NCI-H1048 (cell line): Measurements from ENCODE around the gene KMT5C.

ENCODE experiments used
- DNase-seq: peaks from one replicate; lab custom pipeline; 2025; lab: John Stamatoyannopoulos, UW

KMT5C gene

DNA sequence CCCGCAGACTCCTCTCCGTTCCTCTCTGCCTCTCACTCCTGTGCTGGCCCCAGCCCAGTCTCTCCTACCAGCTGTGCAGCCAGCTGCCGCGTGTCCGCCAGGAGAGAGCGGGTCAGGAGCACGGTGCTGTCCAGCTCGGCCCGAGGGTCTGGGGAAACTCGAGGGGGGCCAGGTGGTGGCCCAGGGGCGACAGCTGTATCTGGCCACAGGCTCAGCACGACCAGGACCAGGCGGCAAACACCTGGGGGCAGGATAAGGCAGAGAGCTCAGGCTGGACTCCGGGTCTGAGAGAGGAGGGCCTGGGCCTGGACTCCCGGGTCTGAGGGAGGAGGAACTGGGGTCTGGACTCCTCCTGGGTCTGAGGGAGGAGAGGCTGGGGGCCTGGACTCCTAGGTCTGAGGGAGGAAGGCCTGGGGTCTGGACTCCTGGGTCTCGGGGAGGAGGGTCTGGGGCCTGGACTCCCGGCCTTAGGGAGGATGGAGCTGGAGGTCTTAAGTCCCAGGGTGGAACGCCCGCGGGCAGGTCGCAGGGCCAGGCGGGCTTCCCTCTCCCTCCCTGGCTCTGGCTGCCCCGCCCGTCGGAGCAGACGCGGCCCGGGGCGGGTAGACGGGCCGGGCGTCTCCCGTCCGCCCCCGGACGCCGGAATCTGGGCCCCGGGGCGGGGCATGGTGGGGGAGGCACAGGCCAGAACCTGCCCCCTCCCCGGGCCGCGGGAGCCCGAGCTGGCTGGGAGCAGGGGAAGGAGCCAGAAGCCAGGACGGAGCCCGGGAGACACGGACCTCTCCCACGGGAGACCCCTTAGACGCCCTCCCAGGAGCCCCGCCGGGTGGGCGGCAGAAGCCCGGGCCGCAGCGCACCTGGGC lies 29.3 kb downstream of the KMT5C start:
- DNase-seq, result no peak

DNA sequence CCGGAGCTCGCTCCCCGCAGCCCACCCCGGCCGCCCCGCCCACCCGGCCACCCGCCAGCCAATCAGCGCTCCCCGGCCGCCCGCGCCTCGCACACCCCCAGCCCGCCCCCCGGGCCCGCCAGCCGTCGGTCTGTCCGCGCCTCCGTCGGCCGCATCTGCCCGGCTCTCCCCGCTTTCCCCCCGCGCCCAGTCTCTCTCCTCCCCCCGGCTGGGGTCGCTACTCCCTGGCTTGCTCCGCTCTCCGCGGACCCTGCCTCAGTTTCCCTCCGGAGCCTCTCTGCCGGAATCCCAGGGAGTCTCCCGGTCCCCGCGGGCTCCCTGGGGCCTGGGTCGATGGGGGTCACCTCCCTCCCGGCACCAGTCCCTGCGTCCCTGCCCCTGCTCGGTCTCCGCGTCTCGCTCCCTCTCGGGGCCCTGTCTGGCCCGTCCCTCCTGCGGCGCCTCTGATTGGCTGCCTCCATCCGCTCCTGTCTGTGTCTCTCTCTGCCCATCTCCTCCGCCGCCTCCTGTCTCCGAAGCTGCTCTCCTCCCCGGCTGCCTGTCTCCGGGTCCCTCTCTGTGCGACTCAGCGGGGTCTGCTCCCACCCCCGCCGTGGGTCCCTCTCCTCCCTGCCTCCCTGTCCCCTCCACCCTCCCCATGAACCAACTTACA lies 30.1 kb downstream of the KMT5C start:
- DNase-seq, result no peak

DNA sequence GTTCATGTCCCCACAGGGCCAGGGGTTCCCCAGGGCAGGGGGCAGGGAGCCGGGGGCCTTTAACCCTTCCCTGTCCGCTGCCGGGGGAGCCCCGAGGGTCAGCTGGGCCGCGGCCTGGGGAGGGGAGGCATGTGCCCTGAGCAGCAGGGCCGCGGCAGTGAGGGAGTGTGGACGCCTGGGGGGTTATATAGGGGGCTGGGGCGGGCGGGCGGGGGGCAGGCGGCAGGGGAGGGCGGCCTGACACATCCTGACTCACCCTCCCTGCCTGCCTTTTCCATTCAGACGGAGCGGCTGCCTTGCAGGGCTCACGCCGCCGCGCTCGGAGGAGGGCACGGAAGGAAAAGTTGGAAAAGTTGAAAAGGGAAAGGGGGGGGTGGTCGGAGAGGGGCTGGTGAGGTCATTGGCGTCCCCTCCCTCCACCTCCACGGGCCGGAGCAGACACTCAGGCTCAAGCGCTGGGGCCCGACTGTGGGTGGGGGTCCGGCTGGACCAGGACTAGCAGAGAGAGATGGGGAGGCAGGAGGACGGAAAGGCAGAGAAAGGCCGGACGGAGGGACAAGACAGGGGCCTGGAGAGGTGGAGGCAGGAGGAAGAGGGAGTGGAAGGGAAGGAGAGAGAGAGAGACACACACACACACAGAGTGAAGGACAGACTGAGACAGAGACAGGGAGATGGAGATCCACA lies 30.8 kb downstream of the KMT5C start, which contains the start of gene IL11:
Gene IL11 (minus strand): TSS at position 159 of the 684 bp plus-strand sequence. CDS start 153 bp downstream, at position 6.
- DNase-seq, result no peak

DNA sequence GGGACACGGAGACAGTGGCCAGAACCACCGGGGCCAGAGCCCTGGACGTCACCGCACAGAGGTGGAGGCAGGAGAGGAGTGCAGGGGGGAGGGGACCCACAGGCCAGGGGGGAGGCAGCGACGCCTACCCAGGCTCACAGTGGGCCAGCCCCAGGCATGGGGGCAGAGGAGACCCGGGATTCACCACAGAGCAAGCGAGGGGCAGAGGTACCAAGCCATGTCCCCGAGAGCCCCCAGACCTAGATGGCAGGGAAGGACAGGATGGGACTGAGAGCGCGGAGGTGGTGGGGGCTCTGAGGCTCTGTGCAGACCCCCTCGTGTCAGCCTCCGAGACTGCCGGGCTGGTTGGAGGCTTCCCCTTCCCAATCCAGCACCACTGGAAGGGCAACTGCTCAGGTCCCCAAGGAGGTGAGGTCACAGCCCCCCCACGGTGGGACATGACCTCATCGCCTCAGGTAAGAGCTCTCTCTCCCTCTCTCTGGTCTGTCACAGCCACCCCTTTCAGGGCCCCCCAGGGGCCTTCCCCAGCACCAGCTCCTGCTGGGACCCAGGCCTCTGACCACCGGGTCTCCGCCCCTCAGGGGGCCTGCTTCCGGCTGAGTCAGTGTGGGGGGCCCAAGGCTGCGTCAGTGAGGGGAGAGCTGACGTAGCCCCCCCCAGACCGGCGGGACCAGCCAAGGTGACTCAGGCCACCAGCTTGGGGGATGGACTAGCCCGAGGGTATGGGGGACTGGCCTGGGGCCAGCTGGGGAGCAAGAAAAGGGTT lies 32.8 kb downstream of the KMT5C start:
- DNase-seq, result no peak

DNA sequence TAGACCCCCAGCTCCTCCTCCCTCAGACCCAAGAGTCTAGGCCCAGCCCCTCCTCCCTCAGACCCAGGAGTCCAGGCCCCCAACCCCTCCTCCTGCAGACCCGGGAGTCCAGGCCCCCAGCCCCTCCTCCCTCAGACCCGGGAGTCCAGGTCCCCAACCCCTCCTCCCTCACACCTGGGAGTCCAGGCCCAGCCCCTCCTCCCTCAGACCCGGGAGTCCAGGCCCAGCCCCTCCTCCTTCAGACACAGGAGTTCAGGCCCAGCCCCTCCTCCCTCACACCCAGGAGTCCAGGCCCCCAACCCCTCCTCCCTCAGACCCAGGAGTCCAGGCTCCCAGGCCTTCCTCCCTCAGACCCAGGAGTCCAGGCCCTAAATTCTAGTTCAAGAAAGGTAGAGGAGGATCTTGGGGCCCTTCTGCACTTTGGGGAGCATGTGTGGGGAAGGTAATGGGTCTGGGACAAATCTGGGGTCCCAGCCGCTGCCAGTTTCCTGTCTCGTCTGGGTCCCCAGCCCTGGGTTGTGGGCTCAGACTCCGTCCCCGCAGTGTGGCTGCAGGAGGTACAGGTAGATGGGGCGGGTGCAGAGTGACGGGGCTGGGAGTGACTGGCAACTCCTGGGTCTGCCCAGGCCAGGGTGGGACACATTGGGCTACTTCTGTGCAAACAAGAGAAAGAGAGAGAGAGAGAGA lies 33.8 kb downstream of the KMT5C start:
- DNase-seq, result no peak

DNA sequence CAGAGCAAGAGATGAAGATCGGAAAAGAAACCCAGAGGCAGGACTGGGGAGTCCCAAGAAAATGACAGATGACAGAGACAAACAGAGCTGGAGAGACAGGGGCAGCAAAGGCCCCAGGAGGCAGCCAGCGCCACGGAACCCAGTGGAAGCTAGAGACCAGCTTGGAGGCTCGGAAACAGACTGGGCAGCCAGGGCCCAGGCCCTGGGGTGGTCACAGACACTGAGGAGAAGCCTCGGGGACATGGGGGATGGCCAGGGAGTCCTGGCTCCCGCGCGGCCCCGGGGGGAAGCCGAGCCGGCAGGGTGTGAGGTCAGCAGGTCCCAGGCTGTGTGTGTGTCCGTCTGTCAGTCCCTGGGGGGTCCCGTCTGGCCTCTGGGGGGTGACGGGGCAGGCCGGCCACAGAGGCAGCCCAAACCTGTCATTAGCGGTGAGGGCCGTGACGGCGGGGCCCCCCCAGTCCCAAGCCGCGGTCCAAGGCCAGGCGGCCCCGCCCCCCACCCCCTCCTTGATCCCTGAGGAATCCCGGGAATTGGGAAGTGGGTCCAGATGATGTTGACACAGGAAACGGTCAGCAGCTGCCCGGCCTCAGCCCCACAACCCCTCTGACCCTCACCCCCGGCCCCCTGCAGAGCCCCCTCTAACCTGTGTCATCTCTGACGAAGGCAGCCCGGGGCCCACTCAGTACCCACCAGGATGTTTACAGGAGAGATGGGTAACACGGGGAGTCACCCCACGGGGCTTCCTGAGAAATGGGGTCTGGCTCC lies 34.5 kb downstream of the KMT5C start:
- no peak for DNase-seq

DNA sequence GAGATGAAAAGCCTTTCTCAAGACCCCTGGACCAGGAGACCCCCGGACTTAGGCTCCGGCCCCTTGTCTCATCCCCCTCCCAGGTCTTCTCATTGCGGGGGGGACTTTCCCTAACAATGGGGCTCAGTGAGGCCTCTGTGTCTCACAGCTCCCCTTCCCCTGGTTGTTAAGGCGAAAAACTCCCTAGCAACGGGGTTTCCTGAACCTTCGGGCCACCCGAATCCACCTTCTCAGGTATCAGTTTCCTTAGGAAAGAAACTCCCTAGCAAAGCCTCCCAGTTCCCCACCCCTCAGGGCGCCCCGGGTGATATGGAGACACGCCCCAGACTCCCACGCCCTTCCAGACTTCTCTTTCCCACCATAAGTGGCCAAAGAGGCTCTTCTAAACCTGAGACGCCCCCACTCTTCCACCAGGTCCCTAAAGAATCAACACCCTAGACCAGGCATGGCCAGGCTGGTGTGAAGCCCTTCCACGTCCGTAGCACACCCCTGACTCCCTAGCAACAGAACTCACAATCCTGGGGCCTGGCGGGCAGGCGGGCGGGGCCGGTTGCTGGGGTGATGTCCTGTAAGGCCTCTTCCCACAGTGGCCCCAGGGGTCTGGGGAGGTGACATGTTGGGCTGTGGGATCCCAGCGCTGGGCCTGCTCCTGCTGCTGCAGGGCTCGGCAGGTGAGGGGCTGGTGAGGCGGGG lies 36.7 kb downstream of the KMT5C start, which contains the start of gene TMEM190:
Gene TMEM190 (plus strand): TSS at position 586 of the 693 bp plus-strand sequence. CDS start 28 bp downstream, at position 614.
- no peak for DNase-seq

DNA sequence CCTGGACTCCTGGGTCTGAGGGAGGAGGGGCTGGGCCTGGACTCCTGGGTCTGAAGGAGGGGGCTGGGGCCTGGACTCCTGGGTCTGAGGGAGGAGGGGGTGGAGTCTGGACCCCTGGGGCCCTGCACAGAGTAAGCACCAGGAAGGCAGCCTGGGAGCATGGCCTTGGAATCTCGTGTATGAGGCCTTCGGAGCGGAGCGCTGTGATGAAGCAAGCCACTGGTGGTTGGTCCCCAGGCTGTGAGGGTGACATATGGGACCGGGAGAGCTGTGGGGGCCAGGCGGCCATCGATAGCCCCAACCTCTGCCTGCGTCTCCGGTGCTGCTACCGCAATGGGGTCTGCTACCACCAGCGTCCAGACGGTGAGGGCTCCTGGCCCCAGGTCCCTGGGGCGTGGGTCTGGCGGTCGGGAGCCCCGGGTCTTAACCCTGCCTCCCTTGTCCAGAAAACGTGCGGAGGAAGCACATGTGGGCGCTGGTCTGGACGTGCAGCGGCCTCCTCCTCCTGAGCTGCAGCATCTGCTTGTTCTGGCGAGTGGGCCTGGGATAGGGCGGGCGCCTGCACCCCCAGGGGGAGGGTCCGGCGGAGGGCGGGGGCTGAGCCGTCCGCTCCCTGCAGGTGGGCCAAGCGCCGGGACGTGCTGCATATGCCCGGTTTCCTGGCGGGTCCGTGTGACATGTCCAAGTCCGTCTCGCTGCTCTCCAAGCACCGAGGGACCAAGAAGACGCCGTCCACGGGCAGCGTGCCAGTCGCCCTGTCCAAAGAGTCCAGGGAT lies 37.9 kb downstream of the KMT5C start:
- no peak for DNase-seq

DNA sequence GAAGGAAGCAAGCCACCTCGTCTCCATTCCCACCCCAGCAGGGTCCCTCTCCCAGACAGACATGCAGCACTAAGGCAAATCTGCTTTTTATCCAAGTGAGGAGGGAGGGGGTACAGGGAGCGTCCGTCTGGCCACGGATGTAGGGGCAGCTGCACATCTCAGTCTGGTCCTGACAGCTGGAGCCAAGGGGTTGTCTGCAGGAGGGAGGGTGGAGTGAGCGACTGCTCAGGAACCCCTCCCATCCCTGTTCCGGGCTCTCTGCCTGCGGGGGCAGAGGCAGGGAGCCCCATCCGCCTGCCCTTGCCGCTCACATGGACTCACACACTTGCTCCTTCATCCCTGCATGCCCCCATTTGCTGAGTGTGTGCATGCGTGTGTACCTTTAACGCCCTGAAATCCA lies 39.5 kb downstream of the KMT5C start:
- no peak for DNase-seq

DNA sequence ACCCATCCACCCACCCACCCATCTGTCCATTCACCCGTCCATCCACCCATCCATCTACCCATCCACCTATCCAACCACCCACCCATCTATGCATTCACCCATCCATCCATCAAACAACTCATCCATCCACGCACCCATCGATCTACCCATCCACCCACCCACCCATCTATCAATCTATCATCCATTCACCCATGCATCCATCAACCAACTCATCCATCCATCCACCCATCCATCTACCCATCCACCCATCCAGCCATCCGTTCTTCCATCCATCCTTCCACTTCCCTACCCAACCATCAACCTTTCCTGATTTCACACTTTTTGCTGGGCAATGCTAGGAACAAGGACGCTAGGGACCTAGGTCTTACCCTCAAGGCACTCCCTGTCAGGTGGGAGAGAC lies 42.3 kb downstream of the KMT5C start:
- DNase-seq, result no peak

DNA sequence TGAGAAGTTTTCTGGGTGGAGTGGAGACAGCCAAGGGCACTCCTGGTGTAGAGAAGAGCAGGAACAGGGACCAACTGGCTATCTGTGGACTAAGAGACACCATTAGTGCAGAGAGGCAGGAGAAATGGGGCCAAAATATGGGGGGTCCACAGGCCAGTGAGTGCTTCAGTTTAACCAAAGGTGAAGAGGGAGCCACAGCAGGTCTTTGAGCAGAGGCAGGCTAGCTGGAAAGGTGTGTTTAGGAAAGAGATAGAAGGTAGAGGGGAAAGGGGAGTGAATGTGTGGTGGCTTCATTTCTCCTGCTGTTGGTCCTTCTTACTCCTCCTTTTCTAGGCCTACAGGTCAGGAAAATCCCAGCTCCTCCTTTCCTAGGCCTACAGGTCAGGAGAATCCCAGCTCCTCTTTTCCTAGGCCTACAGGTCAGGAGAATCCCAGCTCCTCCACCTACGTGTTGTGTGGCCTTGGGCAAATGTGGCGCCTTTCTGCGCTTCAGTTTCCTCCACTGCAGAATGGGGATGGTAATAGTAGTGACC lies 42.9 kb downstream of the KMT5C start:
- no peak for DNase-seq

DNA sequence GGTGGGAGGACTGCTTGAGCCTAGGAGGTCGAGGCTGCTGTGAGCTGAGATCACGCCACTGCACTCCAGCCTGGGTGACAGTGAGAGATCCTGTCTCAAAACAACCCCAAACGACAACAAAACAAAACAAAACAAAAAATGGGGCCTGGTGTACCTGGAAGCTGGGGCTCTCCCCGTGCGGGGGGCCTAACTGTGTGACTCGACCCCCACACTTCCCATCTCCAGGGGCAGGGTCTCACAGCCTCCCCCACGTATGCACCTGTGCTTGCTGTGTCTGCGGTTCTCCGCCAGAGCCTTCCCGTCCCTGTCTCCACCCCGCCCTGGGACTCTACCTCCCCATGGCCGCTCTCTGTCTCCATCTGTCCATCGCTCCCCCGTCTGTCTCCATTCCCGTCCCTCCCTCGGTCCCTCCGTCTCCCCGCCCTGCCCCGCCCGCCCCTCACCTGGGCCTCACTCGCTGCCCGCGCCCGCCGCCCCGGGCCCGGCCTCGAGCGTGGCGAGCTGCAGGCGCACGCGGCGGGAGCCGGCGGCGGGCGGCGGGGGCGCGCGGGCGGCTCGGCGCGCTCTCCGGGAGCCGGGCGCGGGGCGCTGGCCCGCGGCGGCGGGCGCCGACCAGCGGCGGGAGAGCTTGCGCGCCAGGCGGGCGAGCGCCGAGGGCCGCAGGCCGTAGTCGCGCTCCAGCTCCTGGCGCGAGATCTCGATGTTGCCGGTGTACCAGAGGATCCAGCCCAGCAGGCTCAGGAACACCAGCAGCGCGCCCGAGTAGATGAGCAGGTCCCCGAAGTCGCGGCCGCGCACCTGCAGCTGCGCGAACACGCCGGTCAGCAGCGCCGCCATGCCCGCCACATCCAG lies 43.8 kb downstream of the KMT5C start:
- no peak for DNase-seq

DNA sequence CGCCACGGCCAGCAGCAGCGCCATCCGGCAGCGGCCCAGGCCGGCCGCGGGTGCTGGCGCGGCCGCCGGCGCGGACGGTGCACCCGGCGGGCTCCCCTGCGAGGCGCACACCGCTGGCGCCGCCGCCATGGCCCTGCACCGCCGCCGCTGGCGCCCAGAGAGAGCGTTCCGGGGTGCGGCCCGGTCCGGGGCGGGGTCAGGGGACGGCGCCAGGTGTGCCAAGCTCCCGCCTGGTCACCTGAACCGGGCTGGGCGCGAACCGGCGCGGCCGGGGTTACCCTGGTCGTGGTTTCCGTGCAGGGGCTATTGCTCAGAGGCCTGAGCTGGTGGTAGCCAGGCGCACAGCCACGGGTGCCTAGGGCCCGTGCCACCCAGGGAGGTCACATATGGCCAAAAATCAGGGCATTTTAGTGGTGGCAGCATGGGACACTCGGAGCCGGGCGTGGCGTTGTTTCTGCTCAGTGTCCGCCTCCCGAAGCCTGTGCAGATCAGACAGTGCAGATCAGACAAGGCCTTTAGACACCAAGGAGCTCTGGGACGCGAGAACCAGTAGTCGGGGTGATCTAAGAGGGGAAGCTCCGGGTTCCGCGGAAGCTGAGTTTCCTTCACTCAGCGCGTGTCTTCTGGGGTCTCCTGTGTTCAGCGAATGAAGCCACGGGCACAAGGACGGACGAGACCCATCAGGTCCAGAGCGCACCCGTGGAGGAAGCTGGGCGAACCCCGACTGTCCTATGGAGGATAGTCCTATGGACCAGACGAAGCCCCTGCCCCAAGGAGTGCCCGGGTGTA lies 44.6 kb downstream of the KMT5C start, which contains the start of gene TMEM238:
Gene TMEM238 (minus strand): TSS at position 162 of the 789 bp plus-strand sequence. CDS start 33 bp downstream, at position 129.
- no peak for DNase-seq

DNA sequence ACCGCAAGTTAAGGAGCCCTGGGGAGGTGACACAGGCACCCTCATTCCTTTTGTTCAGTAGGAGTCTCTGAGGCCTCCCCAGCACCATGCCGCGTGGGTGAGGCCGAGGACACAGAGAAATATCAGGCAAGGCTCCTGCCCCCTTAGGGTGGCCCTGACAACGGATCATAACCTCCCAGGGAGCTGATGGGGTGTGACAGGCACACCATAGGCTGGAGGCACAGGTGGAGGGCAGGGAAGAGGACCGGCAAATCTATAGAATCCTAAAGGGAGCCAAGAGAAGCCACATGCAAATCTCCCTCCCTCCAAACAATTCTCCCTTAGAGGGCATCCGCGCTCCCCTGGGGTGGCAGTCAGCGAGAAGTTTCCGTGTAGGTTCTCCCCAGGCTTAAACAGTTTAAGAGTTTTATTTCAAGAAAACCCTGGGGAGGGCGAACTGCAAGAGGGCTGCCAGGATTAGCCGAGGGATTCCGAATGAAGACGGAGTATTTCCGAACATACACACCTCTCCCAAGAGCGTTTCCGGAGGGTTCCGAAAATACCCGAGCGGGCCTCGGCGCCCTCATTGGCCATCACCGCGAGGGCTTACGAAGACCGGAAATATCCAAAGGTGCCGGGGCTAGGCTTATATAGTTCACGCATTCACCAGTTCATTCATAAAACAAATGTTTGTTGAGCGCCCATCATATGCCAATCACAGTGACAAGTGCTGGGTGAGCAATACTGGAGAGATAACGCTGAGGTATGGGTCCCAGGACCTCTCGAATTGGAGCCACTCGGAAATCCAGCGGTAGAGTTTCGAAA lies 45.4 kb downstream of the KMT5C start:
- peak; percentile 83 for DNase-seq

DNA sequence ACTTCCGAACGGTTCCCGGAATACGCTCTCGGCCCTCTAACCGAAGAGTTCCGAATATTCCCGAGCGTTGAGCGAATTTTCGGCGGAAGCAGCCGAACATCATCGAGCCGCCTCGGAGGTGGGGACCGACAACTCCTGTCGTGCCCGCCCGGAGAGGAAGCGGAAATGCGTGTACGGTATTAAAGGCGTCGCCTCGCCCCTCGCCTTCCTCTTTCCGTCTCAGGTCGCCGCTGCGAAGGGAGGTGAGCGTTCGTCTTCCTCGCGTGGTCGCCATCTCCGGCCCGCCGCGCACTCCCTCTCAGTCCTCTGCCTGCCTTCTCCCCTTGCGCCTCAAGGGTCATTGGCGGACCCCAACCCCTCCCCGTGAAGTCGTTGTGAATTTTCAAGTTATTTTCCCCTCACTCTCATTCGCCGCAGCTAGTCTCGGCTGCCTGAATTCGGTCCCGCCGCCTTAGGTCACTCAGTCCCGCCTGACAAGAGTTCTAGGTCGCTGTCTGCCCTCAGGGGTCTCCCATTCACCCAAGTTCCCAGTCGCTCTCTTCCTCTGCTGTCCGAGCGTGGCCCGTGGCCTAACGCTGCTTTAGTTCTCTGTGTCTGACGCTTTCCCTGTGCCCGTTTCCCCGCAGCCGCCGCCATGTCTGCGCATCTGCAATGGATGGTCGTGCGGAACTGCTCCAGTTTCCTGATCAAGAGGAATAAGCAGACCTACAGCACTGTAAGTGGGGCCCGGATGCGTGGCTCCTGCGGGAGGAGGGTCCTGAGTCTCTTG lies 46.2 kb downstream of the KMT5C start, which contains the start of gene RPL28:
Gene RPL28 (plus strand): TSS at position 209 of the 769 bp plus-strand sequence. CDS start 426 bp downstream, at position 635.
- peak; percentile 97 for DNase-seq
